KOPT-K1 (cell line): ENCODE results near the gene ABCA2.
A peak's percentile ranks its signal among the peaks of the same experiment; 100 is the strongest.

Experiments used
- H3K27ac ChIP-seq: fragments of 200-600 bp; sonication (generic); 2 replicates; pipeline ENCODE4 v1.5.1; 2016; ENCODE audit warnings: antibody characterized with exemption, mild to moderate bottlenecking, low read depth, low read length; ENCODE audit not compliant: poor library complexity, severe bottlenecking
- H3K36me3 ChIP-seq: fragments of 200-600 bp; sonication (generic); 2 replicates; pipeline ENCODE4 v1.5.1; 2017; ENCODE audit warnings: antibody characterized with exemption, mild to moderate bottlenecking, low read length, moderate library complexity; ENCODE audit not compliant: insufficient read depth
- H3K9me3 ChIP-seq: fragments of 200-600 bp; sonication (generic); 2 replicates; pipeline ENCODE4 v1.5.1; 2017; ENCODE audit warnings: antibody characterized with exemption, low read length, mild to moderate bottlenecking; ENCODE audit not compliant: insufficient read depth, poor library complexity, severe bottlenecking

Gene ABCA2, protein sequence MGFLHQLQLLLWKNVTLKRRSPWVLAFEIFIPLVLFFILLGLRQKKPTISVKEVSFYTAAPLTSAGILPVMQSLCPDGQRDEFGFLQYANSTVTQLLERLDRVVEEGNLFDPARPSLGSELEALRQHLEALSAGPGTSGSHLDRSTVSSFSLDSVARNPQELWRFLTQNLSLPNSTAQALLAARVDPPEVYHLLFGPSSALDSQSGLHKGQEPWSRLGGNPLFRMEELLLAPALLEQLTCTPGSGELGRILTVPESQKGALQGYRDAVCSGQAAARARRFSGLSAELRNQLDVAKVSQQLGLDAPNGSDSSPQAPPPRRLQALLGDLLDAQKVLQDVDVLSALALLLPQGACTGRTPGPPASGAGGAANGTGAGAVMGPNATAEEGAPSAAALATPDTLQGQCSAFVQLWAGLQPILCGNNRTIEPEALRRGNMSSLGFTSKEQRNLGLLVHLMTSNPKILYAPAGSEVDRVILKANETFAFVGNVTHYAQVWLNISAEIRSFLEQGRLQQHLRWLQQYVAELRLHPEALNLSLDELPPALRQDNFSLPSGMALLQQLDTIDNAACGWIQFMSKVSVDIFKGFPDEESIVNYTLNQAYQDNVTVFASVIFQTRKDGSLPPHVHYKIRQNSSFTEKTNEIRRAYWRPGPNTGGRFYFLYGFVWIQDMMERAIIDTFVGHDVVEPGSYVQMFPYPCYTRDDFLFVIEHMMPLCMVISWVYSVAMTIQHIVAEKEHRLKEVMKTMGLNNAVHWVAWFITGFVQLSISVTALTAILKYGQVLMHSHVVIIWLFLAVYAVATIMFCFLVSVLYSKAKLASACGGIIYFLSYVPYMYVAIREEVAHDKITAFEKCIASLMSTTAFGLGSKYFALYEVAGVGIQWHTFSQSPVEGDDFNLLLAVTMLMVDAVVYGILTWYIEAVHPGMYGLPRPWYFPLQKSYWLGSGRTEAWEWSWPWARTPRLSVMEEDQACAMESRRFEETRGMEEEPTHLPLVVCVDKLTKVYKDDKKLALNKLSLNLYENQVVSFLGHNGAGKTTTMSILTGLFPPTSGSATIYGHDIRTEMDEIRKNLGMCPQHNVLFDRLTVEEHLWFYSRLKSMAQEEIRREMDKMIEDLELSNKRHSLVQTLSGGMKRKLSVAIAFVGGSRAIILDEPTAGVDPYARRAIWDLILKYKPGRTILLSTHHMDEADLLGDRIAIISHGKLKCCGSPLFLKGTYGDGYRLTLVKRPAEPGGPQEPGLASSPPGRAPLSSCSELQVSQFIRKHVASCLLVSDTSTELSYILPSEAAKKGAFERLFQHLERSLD (N-terminal part only)

DNA sequence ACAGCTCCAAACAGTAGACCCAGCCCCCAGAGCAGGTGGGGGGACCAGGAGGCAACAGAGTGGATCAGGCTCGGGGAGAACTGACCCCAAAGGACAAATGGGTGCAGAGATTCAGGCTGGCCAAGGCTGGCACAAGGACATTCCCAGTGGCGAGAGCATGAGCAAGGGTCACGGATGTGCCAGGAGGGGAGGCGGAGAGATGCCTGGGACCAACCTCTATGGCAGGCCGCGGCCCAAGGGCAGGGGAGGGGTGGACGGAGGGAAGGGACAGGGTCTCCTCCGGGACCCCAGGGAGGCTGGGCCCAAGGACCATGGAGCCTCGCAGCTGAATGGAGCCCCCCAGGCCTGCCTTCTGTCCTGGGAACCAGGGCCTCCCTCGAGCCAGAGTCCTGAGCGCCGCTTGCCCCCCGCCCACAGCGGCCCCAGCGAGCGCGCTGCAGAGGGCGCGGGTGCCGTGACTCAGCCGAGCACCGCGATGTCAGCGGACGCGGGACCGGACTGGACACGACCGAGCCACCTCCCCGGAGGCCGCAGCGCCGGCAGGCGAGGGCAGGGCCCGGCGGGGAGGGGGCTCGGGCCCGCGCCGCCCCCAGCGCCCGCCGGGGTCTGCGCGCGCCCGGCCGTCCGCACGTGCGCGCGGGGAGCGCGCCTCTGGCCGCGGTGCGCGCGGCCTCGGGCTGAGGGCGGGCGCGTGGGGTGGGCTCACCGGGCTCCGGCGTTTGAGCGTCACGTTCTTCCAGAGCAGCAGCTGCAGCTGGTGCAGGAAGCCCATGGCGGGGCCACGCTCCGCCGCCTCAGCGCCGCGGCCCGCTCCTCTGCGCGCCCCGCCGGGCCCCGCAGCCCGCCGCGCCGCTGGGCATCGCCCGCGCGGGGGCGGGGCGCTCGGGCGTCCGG, at the start of gene ABCA2:
Gene ABCA2, minus strand, starts transcription at position 869 of the 894 bp plus-strand sequence. Its CDS starts 97 bp downstream, at position 772.
- H3K36me3 ChIP-seq = no peaks in the 10 kb centered on the region
- no peak within 1 kb of the TSS for H3K27ac ChIP-seq
- H3K9me3 ChIP-seq = no peaks in the 10 kb centered on the region

DNA sequence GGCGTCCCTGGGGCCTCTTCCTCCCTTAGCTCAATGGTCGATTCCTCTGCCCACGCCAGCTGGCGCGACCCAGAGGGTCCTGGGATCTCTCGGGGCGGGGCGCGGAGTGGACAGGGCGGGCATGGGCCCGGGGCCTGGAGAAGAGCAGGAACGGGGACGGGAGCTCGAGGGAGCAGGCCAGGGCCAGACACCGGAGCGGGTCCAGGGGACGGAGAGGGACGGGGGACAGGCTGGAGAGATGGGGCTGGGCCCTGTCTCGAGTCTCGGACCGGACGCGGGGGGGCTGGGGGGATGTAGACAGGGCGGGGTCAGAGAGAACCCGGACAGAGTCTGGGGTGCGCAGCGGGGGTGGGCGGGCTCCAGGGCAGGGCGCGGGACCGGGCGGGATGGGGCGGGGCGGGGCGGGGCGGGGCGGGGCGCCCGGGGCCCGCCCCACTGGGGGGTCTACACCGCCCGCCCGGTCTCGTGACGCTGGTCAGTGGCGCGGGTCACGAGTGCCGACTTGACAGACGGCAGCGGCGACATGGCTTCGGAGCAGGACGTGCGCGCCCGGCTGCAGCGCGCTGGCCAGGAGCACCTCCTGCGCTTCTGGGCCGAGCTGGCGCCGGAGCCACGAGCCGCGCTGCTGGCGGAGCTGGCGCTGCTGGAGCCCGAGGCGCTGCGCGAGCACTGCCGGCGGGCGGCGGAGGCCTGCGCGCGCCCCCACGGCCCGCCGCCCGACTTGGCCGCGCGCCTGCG, 49.1 kb upstream of the ABCA2 start, which contains the start of gene UAP1L1:
Gene UAP1L1, plus strand, starts transcription at position 508 of the 738 bp plus-strand sequence. Its CDS starts 16 bp downstream, at position 524.
- Histone ChIP-seq H3K36me3 (no peaks in the 10 kb centered on the region), H3K9me3 (no peaks in the 10 kb centered on the region), H3K27ac (no peak within 1 kb of the TSS)

DNA sequence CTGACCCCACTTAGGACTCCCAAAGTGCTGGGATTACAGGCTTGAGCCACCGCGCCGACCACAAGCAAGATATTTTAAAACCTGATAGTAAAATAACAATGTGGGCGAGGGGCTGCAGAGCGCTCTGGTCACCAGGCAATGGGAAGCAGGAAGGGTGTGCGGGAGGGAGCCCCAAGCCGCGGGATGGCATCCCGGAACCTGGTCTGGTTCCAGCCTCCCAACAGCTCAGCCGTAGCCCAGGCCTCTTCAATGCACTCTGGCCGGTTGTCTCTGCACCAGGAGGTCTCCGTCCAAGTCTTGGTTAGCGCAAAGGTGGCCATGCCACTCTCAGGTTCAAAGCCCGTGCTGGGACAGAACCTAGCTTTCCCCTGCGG, 48.6 kb upstream of the ABCA2 start:
- Histone ChIP-seq H3K36me3 (no peaks in the 10 kb centered on the region), H3K27ac (no peak overlapping the region), H3K9me3 (no peaks in the 10 kb centered on the region)

DNA sequence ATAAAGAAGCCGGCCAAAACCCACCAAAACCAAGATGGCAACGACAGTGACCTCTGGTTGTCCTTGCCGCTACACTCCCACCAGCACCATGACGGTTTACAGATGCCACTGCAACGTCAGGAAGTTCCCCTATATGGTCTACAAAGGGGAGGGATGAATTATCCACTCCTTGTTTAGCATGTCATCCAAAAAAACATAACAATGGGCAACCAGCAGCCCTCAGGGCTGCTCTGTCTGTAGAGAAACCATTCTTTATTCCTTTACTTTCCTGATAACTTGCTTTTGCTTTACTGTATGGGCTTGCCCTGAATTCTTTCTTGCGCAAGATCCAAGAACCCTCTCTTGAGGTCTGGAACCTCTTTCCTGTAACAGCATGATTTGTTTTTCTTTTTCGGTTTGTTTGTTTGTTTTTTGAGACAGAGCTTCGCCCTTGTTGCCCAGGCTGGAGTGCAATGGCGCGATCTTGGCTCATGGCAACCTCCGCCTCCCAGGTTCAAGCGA, 47.3 kb upstream of the ABCA2 start:
- H3K36me3 ChIP-seq = no peaks in the 10 kb centered on the region
- H3K27ac ChIP-seq = no peak overlapping the region
- no peaks in the 10 kb centered on the region for H3K9me3 ChIP-seq

DNA sequence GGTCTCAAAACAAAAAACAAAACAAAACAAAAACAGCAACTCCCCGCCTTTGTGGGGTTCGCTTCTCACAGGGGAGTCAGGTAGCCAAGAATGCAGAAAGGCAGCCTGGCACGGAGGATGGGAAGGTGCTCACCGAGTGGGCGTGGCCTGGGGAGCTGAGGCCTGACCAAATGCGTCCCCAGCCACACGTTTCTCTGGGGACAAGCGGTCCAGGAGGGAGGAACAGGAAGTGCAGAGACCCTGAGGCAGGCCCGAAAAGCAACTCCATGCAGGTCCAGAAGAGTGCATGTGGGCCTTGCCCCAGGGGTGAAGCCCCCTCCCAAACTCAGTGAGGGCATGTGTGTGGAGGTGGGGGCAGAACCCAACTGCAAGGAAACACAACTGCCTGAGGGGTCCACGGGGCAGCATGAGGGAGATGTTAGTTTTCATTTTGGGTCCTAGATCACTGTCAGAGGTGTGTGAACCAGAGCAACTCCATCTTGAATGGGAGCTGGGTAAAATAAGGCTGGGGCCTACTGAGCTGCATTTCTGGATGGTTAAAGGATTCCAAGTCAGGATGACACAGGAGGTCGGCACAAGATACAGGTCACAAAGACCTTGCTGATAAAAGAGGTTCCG, 46.7 kb upstream of the ABCA2 start:
- Histone ChIP-seq H3K9me3 (no peaks in the 10 kb centered on the region), H3K36me3 (no peaks in the 10 kb centered on the region), H3K27ac (no peak overlapping the region)

DNA sequence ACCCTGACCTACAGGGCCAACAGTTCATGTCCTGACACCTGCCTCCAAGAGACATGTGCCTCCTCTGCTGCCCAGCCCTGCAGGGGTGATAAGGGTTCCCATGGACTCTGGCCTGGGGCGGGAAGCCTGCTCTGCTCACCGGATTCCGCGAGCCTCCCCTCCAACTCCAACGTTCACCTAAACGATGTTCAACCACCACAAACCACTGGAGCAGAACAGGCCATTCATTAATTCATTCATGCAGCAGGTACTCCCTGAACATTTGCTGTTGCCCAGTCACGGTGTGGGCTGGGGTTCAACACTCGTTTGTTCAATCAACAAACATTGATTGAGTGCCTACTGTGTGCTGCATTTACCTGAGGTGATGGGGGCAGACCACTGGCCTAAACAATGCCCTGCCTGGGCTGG, 46.0 kb upstream of the ABCA2 start:
- Histone ChIP-seq H3K9me3 (no peaks in the 10 kb centered on the region), H3K27ac (no peak overlapping the region), H3K36me3 (no peaks in the 10 kb centered on the region)

DNA sequence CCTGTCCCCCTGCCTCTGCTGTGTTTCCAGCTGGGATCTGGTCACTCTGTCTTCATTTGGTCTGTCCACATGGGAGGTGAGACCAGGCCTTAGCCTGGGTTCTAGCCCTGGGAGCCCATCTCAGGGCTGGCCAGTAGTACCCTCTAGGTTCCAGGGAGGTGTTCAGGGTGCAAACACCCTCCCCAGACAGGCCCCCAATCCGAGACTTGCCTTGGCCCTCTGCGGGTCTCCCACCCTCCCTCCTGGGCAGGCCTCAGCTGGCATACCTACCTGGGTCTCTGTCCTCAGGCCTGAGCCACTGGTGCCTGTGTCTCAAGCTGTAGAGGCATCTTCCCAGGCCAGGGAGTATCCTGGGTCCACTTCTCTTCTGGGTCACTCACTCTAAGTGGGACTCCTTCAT, 43.2 kb upstream of the ABCA2 start:
- peak overlapping the region; percentile 37 for H3K27ac ChIP-seq
- H3K36me3 ChIP-seq = no peaks in the 10 kb centered on the region; the same call in 1 of the 2 replicates
- H3K9me3 ChIP-seq = no peaks in the 10 kb centered on the region

DNA sequence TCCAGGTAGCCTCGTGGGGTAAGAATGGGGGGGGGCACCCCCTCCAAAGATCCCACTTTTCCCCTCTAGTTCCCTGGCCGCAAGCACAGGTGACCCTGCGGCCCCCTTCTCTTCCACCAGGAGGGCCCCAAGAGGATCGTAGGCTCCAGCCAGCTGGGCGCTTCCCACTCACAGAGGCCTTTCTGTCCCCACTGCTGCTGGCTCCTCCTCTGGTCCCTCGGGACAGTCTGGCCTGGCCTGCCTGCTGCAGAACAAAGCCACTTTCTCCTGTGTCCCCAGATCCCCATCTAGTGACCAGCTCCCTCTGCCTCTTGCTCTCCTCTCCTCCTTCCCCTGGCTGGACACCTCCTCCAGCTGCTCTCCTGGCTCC, 42.9 kb upstream of the ABCA2 start:
- Histone ChIP-seq H3K9me3 (no peaks in the 10 kb centered on the region), H3K36me3 (no peaks in the 10 kb centered on the region; the same call in 1 of the 2 replicates), H3K27ac (peak overlapping the region; percentile 37)

DNA sequence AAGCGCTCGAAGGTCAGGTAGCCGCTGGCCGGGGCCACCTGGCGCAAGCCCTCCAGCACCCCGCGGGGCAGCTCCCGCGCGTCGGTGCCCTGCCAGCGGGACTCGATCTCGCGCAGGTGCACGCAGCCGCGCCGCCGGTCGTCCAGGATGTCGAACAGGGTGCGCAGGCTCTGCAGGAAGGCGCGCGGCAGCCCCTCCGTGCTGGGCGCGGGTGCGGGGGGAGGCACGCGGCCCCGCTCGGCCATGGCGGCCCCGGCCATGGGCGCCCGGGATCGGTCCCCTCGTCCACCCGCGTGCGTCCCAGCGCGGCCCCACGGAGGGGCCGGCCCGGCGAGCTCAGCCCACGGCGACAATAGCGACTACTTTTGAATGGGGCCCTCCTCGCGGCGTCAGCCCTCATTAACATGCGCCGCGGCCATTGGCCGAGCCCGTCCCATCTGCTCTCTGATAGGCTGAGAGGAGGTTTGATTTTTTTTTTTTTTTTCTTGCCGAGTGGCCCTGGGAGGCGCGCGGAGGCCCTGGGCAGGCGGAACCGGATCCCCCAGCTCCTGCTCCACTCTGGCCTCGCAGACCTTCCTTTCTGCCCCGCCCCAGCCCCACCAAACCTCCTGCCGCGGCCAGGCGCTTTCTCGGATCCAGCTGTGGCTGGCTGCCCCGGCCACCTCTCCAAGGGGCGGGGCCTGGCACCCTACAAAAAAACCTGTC, 42.3 kb upstream of the ABCA2 start, which contains the start of gene SAPCD2:
Gene SAPCD2, minus strand, starts transcription at position 357 of the 705 bp plus-strand sequence. Its CDS starts 97 bp downstream, at position 260.
- H3K27ac ChIP-seq = peak within 1 kb of the TSS; percentile 37

DNA sequence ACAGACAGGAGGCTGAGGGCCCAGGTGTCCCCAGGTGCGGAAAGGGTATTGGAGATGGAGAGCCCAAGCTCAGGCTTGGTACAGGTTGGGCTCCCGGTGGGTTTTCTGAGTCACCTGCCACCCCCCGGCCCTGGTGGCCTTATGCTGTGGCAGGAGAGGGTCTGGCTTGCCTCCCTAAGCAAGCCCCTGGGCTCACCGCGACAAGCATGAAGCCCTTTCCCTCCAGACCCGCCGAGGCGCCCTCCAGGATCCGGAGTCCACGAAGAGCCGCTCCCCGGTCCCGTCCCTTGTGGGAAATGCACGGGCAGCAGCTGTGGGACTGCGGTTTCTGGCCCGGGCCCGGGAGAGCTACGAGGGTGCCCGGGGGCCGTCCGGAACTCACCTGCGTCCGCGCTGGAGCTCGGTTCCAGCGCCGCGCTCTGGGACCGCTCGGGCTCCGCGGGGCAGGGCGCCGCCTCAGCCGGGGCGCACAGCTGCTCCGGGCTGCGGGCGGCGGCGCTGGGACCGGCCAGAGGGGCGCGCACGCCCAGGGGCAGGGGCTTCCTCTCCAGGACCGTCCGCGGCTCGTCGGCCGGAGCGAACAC, 41.6 kb upstream of the ABCA2 start:
- no peaks in the 10 kb centered on the region; the same call in 1 of the 2 replicates for H3K36me3 ChIP-seq
- peak overlapping the region; percentile 37 for H3K27ac ChIP-seq
- H3K9me3 ChIP-seq = no peaks in the 10 kb centered on the region

More for the DNA sequence above, 42.3 kb upstream of the ABCA2 start, which contains the start of gene SAPCD2:
- Histone ChIP-seq H3K36me3 (no peaks in the 10 kb centered on the region; the same call in 1 of the 2 replicates), H3K9me3 (no peaks in the 10 kb centered on the region)

DNA sequence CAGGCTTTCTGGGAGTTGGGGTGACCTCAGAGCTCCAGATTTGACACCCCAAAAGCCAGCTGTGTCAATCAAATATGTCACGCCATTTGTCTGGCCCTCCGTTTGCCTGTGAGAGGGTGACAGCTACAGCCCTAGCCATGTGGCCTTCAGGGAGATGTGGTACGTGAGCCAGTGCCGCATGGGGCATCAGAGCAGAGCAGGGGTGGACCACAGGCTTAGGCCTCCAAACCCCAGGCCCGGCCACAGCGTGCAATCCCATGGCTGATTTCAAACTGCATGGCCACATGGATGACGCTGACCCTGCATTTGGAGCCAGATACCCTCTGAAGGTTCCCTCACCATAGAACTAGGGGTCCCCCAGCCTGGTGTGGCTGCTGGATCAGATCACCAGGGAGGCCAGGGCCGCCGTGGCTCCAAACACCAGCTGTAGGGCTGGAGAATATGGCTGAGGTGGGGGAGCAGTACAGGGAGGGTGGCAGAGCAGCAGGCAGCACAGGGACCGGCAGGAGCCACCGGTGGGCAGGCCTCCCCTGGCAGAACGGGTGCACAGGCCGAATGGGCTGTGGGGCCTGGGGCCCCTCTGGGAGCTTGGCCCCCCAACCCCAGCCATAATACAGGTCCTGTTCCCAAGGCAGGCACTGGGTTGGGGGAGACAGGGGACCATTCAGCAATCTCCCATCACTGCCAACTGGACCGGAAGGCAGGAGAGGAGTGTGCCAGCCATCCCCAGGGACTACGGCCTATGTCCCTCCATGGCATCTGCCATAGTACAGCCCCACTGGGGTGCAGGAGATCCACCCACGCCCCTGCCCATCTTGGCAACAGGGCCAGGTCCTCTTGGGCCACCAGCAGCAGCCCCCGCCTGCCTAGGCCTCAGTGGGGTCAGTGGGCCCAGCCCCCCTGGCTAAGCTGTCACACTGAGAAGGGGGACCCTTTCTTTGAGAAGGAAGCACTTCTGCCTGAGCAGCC, 40.8 kb upstream of the ABCA2 start:
- Histone ChIP-seq H3K9me3 (no peaks in the 10 kb centered on the region), H3K27ac (peak overlapping the region; percentile 37), H3K36me3 (no peaks in the 10 kb centered on the region; the same call in 1 of the 2 replicates)
